Dermis blood vessel endothelial cell (primary cell): ENCODE results near the gene LMTK3. TPM values are rescaled to one million over a fixed set of nuclear protein-coding genes. Genes with fewer than 3 reads are reported as not detected.
A peak's percentile ranks its signal among the peaks of the same experiment; 100 is the strongest.
"Not testable (repeated sequence)": the region's sequence is repeated elsewhere in the genome, so short reads cannot be mapped to it uniquely, and the experiment has no call there.

Source experiments
- DNase-seq: peaks from one replicate; pipeline ENCODE4 v3.0.0; 2010
- total RNA-seq: library from RNA; depleted of rRNA; stranded (reverse); fragments of >200 nt; gene quantifications from 2 replicates; pipeline ENCODE4 v1.2.3, GENCODE V29; 2014

Gene LMTK3
- total RNA-seq, 1 donor from 2014 or later, result not detected

GRCh38 chr19:48502350-48503018 lies 9.2 kb downstream of the LMTK3 start:
- no peak for DNase-seq

- peak; percentile 48 for DNase-seq
Measured at GRCh38 chr19:48501494-48502349, 9.9 kb downstream of the LMTK3 start.

- DNase-seq, result no peak
Measured at GRCh38 chr19:48500830-48501493, 10.7 kb downstream of the LMTK3 start.

GRCh38 chr19:48499316-48500090 lies 12.1 kb downstream of the LMTK3 start:
- DNase-seq, result no peak

- DNase-seq, result no peak
Measured at GRCh38 chr19:48498595-48499311, 12.9 kb downstream of the LMTK3 start.

GRCh38 chr19:48497728-48498594 lies 13.7 kb downstream of the LMTK3 start:
- no peak for DNase-seq

- no peak for DNase-seq
Measured at GRCh38 chr19:48496959-48497727, 14.5 kb downstream of the LMTK3 start.

GRCh38 chr19:48495396-48495795 lies 16.2 kb downstream of the LMTK3 start:
- DNase-seq, result peak; percentile 69

- no peak for DNase-seq
Measured at GRCh38 chr19:48493718-48494401, 17.8 kb downstream of the LMTK3 start.

GRCh38 chr19:48492925-48493717 lies 18.5 kb downstream of the LMTK3 start:
- DNase-seq, result peak; percentile 98

GRCh38 chr19:48491793-48492123 lies 19.9 kb downstream of the LMTK3 start:
- DNase-seq, result no peak

GRCh38 chr19:48490981-48491792 lies 20.4 kb downstream of the LMTK3 start:
- no peak for DNase-seq

- peak; percentile 82 for DNase-seq
Measured at GRCh38 chr19:48489608-48490216, 21.9 kb downstream of the LMTK3 start.

- not testable (repeated sequence) for DNase-seq
Measured at GRCh38 chr19:48488478-48488877, 23.2 kb downstream of the LMTK3 start.

GRCh38 chr19:48487948-48488347 lies 23.7 kb downstream of the LMTK3 start:
- peak; percentile 58 for DNase-seq

GRCh38 chr19:48487544-48487943 lies 24.1 kb downstream of the LMTK3 start:
- no peak for DNase-seq

- not testable (repeated sequence) for DNase-seq
Measured at GRCh38 chr19:48486706-48487105, 24.9 kb downstream of the LMTK3 start.
